ENCODE results near the gene PPIL4. TPM values are rescaled to one million over a fixed set of nuclear protein-coding genes. Genes with fewer than 3 reads are reported as not detected.

Gene PPIL4
- total RNA-seq, 1 experiment from 2014 or later, result 36.9 TPM

- Histone ChIP-seq H2AFZ (ENCODE audit: low read length) (no peak overlapping the region), H3K23ac (ENCODE audit: insufficient read length, low read depth, low read length) (no peak overlapping the region), H3K23me2 (ENCODE audit: insufficient read length, low read depth, low read length, poor library complexity, severe bottlenecking) (no peaks in the 10 kb centered on the region), H2BK12ac (ENCODE audit: insufficient read length, low read depth, low read length) (no peak overlapping the region), H2AK5ac (ENCODE audit: insufficient read length, low read length) (no peak overlapping the region), H2BK120ac (ENCODE audit: low read depth, low read length, poor library complexity, severe bottlenecking) (no peak overlapping the region), H3K79me2 (ENCODE audit: insufficient read depth, low read length) (no peaks in the 10 kb centered on the region), H3K27me3 (ENCODE audit: insufficient read depth, low read length) (no peaks in the 10 kb centered on the region), H4K20me1 (ENCODE audit: control insufficient read depth, insufficient read depth, insufficient read length) (no peaks in the 10 kb centered on the region), H3K4me1 (ENCODE audit: insufficient read depth, low read length) (no peaks in the 10 kb centered on the region), H2BK15ac (ENCODE audit: low read depth, low read length) (no peak overlapping the region), H4K91ac (ENCODE audit: insufficient read length, low read depth, low read length) (no peak overlapping the region), H3K4ac (ENCODE audit: low read depth, low read length) (no peak overlapping the region), H2BK5ac (ENCODE audit: insufficient read length, low read length) (no peak overlapping the region), H3K27ac (ENCODE audit: insufficient read length, low read depth, low read length) (no peak overlapping the region), H3K9me3 (ENCODE audit: control insufficient read depth, low read depth, low read length) (no peaks in the 10 kb centered on the region), H2BK20ac (ENCODE audit: low read depth, low read length, poor library complexity, severe bottlenecking) (no peak overlapping the region), H3K4me2 (ENCODE audit: insufficient read depth, insufficient read length, low read length) (no peak overlapping the region), H3K14ac (ENCODE audit: insufficient read depth, low read length) (no peak overlapping the region), H3K9ac (ENCODE audit: extremely low read depth, insufficient read length, low read length) (no peak overlapping the region), H3K18ac (ENCODE audit: insufficient read length, low read depth, low read length) (no peak overlapping the region), H3K79me1 (ENCODE audit: insufficient read depth, low read depth, low read length, poor library complexity, severe bottlenecking) (no peaks in the 10 kb centered on the region), H3K56ac (ENCODE audit: insufficient read length, low read depth, low read length) (no peak overlapping the region), H3T11ph (ENCODE audit: low read length) (no peak overlapping the region), H4K5ac (ENCODE audit: insufficient read length, low read depth, low read length) (no peak overlapping the region), H4K8ac (replicated peaks; ENCODE audit: insufficient read length, low read depth, low read length) (no peak overlapping the region)
- Mint-ChIP-seq H3K27me3 (ENCODE audit: low read depth) (no peaks in the 10 kb centered on the region), H3K4me1 (peaks cover 12 to 16% of the 10 kb centered on the region in 2 experiments), H3K4me3 (no peak overlapping the region), H3K27ac (peak overlapping the region in 1 of 3 experiments; percentile 63; a peak in 1 of 7 replicates), H3K9me3 (no peaks in the 10 kb centered on the region), H3K36me3 (ENCODE audit: insufficient read depth in 1 of 3, low read depth in 3 of 3) (no peaks in the 10 kb centered on the region)
- no peak for DNase-seq
- WGBS (ENCODE audit: extremely low coverage, insufficient read length, low lambda C conversion rate), result no CpG with 5 or more reads among the region's 11 CpGs
- TF ChIP-seq, protein P1, sequence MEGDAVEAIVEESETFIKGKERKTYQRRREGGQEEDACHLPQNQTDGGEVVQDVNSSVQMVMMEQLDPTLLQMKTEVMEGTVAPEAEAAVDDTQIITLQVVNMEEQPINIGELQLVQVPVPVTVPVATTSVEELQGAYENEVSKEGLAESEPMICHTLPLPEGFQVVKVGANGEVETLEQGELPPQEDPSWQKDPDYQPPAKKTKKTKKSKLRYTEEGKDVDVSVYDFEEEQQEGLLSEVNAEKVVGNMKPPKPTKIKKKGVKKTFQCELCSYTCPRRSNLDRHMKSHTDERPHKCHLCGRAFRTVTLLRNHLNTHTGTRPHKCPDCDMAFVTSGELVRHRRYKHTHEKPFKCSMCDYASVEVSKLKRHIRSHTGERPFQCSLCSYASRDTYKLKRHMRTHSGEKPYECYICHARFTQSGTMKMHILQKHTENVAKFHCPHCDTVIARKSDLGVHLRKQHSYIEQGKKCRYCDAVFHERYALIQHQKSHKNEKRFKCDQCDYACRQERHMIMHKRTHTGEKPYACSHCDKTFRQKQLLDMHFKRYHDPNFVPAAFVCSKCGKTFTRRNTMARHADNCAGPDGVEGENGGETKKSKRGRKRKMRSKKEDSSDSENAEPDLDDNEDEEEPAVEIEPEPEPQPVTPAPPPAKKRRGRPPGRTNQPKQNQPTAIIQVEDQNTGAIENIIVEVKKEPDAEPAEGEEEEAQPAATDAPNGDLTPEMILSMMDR (conservative IDR thresholded peaks at IDR 0.05), result no peak
Measured at GRCh38 chr6:149483849-149484655, 61.8 kb downstream of the PPIL4 start.

All from H9 (cell line).